HepG2 (cell line): ENCODE results near the gene CCDC57. TPM values are rescaled to one million over a fixed set of nuclear protein-coding genes. Genes with fewer than 3 reads are reported as not detected.

Experiments
- ARHGAP35 ChIP-seq: sonication (generic); formaldehyde crosslinking; IDR thresholded peaks from 2 replicates; pipeline ENCODE4 v1.9.0; 2022; ENCODE audit warnings: mild to moderate bottlenecking, inconsistent platforms, moderate library complexity, missing genetic modification reagents, borderline replicate concordance
- ATRX ChIP-seq: sonication (generic); formaldehyde crosslinking; IDR thresholded peaks from 2 replicates; pipeline ENCODE4 v1.4.0; 2020; ENCODE audit warnings: missing genetic modification reagents, borderline replicate concordance
- DNMT1 ChIP-seq: sonication (generic); formaldehyde crosslinking; IDR thresholded peaks from 2 replicates; pipeline ENCODE4 v1.5.1; 2020; ENCODE audit warnings: mild to moderate bottlenecking, missing genetic modification reagents
- KMT2A ChIP-seq: sonication (generic); formaldehyde crosslinking; IDR thresholded peaks from 2 replicates; pipeline ENCODE4 v1.4.0; 2020; ENCODE audit warnings: missing genetic modification reagents
- LRRFIP1 ChIP-seq: sonication (generic); formaldehyde crosslinking; conservative IDR thresholded peaks from 2 replicates; pipeline ENCODE4 v1.4.0; 2020; ENCODE audit warnings: missing genetic modification reagents
- SALL2 ChIP-seq: sonication (generic); formaldehyde crosslinking; IDR thresholded peaks from 2 replicates; pipeline ENCODE4 v1.8.1; 2023; ENCODE audit warnings: mild to moderate bottlenecking, missing genetic modification reagents, inconsistent platforms
- SMYD3 ChIP-seq: sonication (generic); formaldehyde crosslinking; IDR thresholded peaks from 2 replicates; pipeline ENCODE4 v1.8.1; 2023; ENCODE audit warnings: mild to moderate bottlenecking, missing genetic modification reagents
- SOX5 ChIP-seq: IDR thresholded peaks from 2 replicates; pipeline ENCODE4 v1.6.1; 2016; ENCODE audit warnings: borderline replicate concordance
- THYN1 ChIP-seq: sonication (generic); formaldehyde crosslinking; IDR thresholded peaks from 2 replicates; pipeline ENCODE4 v1.8.1; 2023; ENCODE audit warnings: low read depth, mild to moderate bottlenecking, moderate library complexity, missing genetic modification reagents, borderline replicate concordance
- ZBTB46 ChIP-seq: sonication (generic); formaldehyde crosslinking; IDR thresholded peaks from 2 replicates; pipeline ENCODE4 v1.4.0; 2020; ENCODE audit warnings: mild to moderate bottlenecking, missing genetic modification reagents, borderline replicate concordance
- ZNF251 ChIP-seq: sonication (generic); formaldehyde crosslinking; IDR thresholded peaks from 2 replicates; pipeline ENCODE4 v1.9.0; 2021; ENCODE audit warnings: mild to moderate bottlenecking, missing genetic modification reagents
- ZNF550 ChIP-seq: sonication (generic); formaldehyde crosslinking; IDR thresholded peaks from 2 replicates; pipeline ENCODE4 v1.4.0; 2020; ENCODE audit warnings: mild to moderate bottlenecking, missing genetic modification reagents, borderline replicate concordance
- ZNF563 ChIP-seq: sonication (generic); formaldehyde crosslinking; IDR thresholded peaks from 2 replicates; pipeline ENCODE4 v1.8.0; 2022; ENCODE audit warnings: mild to moderate bottlenecking, moderate library complexity, missing genetic modification reagents
- ZNF589 ChIP-seq: sonication (generic); formaldehyde crosslinking; conservative IDR thresholded peaks from 2 replicates; pipeline ENCODE4 v1.8.0; 2022; ENCODE audit warnings: mild to moderate bottlenecking, moderate library complexity, missing genetic modification reagents
- ZNF790 ChIP-seq: sonication (generic); formaldehyde crosslinking; IDR thresholded peaks from 2 replicates; pipeline ENCODE4 v1.8.0; 2022; ENCODE audit warnings: missing genetic modification reagents, mild to moderate bottlenecking, borderline replicate concordance
- ZNF841 ChIP-seq: sonication (generic); formaldehyde crosslinking; IDR thresholded peaks from 2 replicates; pipeline ENCODE4 v1.8.1; 2023; ENCODE audit warnings: missing genetic modification reagents, borderline replicate concordance
- polyA plus RNA-seq, 8 experiments: library from polyadenylated mRNA; depleted of rRNA in 3 of 8; stranded (reverse) in 7 of 8; unstranded in 1 of 8; fragments of >200 nt; fragmentation: Illumina TruSeq in 4 of 8; extraction: Trizol in 4 of 8; gene quantifications; 2 replicates each; pipeline versions ENCODE4 v1.2.1 to v1.2.3, GENCODE V29; 2011 to 2016; ENCODE audit warnings: low read depth in 4 of 8, missing spikeins in 1 of 8, mixed read lengths in 1 of 8; ENCODE audit not compliant: insufficient read depth in 1 of 8
- total RNA-seq, 5 experiments: library from RNA; depleted of rRNA; stranded (reverse); fragments of >200 nt; fragmentation: Illumina TruSeq; extraction: Trizol; gene quantifications; 2 replicates each; pipeline ENCODE4 v1.2.3, GENCODE V29; 2016; ENCODE audit warnings: low read depth in 1 of 5
- TF ChIP-seq, protein P1 (sequence below): sonication (generic); formaldehyde crosslinking; IDR thresholded peaks from 2 replicates; pipeline ENCODE4 v1.4.0; 2020; ENCODE audit warnings: missing genetic modification reagents, borderline replicate concordance
- TF ChIP-seq, protein P2 (sequence below): sonication (generic); formaldehyde crosslinking; IDR thresholded peaks from 2 replicates; pipeline ENCODE4 v1.8.0; 2022; ENCODE audit warnings: mild to moderate bottlenecking, missing genetic modification reagents, moderate library complexity
- TF ChIP-seq, protein P3 (sequence below): sonication (generic); formaldehyde crosslinking; IDR thresholded peaks from 2 replicates; pipeline ENCODE4 v1.4.0; 2020; ENCODE audit warnings: low read depth, mild to moderate bottlenecking, missing genetic modification reagents

The CCDC57 gene
- total and polyA plus RNA-seq, 2 of the 13 experiments (the other 11 are each of a cell fraction or from before 2014, with no cell fraction given), result 59.3 to 59.9 TPM

DNA sequence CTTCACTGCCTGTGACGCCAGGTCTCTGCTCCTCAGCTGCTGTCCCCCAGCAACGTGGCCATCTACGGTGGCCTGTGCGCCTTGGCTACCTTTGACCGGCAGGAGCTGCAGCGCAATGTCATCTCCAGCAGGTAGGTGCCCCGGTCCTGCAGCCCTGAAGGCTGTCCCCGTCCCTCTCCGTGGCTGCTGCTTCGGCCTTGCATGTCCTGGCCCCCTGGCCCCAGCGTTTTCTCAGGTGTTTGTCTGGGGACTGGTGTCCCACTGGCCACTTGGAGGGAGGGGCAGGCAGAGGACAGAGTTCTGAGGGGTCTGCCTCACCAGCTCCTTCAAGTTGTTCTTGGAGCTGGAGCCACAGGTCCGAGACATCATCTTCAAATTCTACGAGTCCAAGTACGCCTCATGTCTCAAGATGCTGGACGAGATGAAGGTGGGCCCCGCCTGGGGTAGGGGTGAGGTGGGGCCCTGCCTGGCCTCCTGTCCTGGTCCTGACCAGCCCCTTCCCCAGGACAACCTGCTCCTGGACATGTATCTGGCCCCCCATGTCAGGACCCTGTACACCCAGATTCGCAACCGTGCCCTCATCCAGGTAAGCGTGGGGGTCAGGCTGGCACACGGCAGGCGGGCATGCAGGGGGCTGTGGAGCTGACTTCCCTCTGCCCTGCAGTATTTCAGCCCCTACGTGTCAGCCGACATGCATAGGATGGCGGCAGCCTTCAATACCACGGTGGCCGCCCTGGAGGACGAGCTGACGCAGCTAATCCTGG lies 156.5 kb downstream of the CCDC57 start (continued):
- TF ChIP-seq, protein P1, sequence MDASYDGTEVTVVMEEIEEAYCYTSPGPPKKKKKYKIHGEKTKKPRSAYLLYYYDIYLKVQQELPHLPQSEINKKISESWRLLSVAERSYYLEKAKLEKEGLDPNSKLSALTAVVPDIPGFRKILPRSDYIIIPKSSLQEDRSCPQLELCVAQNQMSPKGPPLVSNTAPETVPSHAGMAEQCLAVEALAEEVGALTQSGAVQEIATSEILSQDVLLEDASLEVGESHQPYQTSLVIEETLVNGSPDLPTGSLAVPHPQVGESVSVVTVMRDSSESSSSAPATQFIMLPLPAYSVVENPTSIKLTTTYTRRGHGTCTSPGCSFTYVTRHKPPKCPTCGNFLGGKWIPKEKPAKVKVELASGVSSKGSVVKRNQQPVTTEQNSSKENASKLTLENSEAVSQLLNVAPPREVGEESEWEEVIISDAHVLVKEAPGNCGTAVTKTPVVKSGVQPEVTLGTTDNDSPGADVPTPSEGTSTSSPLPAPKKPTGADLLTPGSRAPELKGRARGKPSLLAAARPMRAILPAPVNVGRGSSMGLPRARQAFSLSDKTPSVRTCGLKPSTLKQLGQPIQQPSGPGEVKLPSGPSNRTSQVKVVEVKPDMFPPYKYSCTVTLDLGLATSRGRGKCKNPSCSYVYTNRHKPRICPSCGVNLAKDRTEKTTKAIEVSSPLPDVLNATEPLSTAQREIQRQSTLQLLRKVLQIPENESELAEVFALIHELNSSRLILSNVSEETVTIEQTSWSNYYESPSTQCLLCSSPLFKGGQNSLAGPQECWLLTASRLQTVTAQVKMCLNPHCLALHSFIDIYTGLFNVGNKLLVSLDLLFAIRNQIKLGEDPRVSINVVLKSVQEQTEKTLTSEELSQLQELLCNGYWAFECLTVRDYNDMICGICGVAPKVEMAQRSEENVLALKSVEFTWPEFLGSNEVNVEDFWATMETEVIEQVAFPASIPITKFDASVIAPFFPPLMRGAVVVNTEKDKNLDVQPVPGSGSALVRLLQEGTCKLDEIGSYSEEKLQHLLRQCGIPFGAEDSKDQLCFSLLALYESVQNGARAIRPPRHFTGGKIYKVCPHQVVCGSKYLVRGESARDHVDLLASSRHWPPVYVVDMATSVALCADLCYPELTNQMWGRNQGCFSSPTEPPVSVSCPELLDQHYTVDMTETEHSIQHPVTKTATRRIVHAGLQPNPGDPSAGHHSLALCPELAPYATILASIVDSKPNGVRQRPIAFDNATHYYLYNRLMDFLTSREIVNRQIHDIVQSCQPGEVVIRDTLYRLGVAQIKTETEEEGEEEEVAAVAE (CRISPR knock-in tag), result no peak
- no peak for TF ChIP-seq ATRX
- TF ChIP-seq ZBTB46 (CRISPR knock-in tag), result no peak
- TF ChIP-seq SMYD3 (CRISPR knock-in tag), result no peak
- TF ChIP-seq ZNF550 (CRISPR knock-in tag), result 0 out of 2 replicates have a peak, but pooled peaks have one; percentile 23
- TF ChIP-seq LRRFIP1 (CRISPR knock-in tag), result no peak
- no peak for TF ChIP-seq ARHGAP35
- peak; percentile 51; the same call in 1 of the 2 replicates for TF ChIP-seq ZNF589
- no peak for TF ChIP-seq SALL2 (CRISPR knock-in tag)
- TF ChIP-seq, protein P2, sequence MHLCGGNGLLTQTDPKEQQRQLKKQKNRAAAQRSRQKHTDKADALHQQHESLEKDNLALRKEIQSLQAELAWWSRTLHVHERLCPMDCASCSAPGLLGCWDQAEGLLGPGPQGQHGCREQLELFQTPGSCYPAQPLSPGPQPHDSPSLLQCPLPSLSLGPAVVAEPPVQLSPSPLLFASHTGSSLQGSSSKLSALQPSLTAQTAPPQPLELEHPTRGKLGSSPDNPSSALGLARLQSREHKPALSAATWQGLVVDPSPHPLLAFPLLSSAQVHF (CRISPR knock-in tag), result no peak
- no peak for TF ChIP-seq ZNF563
- TF ChIP-seq ZNF841 (CRISPR knock-in tag), result no peak
- TF ChIP-seq ZNF790, result no peak
- TF ChIP-seq, protein P3, sequence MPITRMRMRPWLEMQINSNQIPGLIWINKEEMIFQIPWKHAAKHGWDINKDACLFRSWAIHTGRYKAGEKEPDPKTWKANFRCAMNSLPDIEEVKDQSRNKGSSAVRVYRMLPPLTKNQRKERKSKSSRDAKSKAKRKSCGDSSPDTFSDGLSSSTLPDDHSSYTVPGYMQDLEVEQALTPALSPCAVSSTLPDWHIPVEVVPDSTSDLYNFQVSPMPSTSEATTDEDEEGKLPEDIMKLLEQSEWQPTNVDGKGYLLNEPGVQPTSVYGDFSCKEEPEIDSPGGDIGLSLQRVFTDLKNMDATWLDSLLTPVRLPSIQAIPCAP (CRISPR knock-in tag), result no peak
- TF ChIP-seq ZNF251 (CRISPR knock-in tag), result no peak
- no peak for TF ChIP-seq SOX5 (CRISPR knock-in tag)
- no peak for TF ChIP-seq KMT2A (CRISPR knock-in tag)
- no peak for TF ChIP-seq DNMT1 (CRISPR knock-in tag)
- TF ChIP-seq THYN1 (CRISPR knock-in tag), result no peak
